ENCODE data around the gene INTS1.
A peak's percentile ranks its signal among the peaks of the same experiment; 100 is the strongest.

The INTS1 gene

DNA sequence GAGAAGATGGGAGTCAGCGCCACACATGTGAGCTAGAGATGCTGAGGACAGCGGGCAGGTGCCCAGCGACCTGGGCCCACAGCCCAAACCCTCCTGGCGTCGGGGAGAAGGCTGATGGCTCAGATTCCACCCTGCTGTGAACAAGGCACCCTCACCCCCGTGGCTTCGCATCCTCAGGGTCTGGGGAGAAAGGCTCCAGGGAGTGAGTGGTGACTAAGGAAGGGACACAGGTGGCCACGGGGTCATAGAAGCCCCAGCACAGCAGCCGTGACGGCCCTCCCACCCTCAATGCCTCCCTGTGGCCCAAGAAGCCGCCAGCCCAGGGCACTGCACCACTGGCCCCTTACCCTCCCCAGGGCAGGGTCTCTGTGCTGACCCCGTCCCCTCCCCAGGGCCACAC, 19.6 kb downstream of the INTS1 start:
- DNase-seq = no peak

DNA sequence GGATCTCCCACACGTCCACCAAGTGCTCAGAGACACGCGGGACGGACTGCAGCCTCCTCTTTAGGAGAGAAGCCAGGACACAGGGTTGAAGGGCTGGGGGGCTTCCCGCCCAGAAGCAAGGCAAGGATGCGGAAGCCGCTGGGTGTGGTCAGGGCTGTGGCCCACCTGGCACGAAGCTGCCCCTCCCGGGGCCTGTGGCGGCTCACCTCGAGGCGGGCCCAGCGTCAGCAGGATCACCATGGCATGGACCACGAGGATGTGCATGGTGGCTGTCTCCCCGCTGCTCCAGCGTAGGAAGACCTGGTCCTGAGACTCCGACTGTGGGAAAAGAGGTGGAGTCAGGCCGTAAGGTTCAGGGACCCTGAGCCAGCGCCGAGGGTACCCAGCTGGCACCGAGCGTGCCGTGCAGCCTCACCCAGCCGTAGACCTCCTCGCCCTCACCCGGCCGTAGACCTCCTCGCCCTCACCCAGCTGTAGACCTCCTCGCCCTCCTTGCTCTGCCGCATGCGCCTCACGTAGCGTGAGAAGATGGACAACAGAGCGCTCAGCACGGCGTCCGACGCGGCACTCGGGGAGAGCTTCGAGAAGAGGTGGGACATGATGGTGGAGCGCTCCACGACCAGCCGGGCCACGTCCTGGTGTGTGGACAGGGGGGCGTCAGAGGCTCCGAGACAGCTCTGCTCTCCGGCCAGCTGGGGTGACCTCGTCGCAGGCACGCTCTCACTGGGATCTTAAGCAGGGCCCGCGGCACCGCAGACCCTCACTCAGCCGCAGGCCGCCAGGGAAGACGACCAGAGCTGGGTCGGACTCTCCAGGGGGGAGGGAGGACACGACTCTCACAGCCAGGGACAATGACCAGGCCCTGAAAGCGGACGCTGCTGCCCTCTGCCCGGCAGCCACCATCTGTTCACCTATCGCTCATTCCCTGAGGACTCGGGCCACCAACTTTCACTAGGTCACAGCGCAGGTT, 20.4 kb downstream of the INTS1 start:
- DNase-seq = no peak

DNA sequence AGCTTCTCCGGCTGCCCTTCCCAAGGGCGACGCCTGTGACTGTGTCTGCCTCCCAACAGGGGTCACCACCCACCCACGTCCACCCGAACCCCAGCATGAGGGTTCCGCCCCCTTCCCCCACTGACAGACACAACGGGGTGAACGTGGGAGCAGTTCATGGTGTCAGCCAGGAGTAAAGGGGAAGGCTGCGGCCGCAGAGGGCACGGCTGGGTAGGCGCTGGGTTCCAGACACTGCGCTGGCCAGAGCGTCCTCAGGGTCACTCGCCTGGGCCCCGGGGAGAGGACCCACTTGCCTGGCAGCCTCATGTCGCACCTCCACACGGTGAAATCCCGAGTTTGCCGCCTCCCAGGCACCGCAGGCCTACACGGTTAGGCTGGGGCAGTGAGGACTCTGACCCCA, 21.1 kb downstream of the INTS1 start:
- no peak for DNase-seq

DNA sequence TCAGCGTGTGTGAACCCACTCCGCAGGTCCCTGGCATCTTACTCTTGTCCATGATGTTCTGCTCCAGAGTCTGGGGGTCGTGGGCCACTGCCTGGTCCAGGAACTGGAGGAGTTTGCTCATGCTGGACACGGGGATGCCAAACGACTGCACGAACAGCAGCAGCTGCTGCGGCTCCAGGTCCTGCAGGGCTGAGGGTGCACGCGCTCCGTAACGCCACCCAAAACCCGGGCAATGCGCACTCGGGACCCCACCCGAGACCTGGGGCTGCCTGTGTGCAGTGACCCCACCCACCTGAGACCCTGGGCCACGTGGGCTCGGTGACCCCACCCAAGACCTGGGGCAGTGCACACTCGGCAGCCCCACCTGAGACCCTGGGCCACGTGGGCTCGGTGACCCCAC, 22.9 kb downstream of the INTS1 start:
- DNase-seq = no peak

DNA sequence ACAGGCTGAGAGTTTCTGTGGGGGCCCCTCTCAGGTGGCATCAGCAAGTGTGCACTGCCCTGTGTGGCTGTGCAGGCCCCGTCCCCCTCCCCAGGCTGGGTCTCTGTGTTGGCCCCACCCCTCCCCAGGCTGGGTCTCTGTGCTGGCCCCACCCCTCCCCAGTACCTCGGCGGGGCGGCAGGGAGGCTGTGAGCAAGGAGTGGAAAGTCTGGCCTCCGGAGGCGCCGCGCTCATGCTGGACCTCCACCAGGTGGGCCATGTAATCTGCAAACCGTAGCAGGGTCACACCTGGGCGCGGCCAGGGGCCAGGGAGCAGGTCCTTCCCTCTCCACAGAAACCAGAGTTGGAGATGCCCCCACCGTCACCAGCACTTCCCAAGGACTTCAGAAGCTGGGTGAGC, 23.5 kb downstream of the INTS1 start:
- DNase-seq = no peak

DNA sequence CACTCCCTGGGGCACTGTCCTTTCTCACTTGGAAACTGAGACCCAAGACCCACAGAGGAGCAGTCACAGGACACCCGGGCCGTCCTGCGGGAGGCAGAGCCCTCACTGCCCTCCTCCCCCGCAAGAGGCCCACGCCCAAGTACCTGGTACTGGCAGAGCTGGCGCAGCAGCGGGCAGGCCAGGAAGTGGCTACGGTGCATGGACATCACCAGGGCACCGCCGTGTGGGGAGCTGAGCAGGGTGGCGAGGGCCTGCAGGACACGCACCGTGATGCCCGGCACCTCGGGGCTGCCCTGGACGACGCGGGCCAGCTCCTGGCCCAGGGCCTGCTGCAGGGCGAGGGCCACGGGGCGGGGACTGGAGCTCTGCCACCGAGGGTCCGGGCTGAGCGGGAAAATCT, 24.9 kb downstream of the INTS1 start:
- DNase-seq = no peak

DNA sequence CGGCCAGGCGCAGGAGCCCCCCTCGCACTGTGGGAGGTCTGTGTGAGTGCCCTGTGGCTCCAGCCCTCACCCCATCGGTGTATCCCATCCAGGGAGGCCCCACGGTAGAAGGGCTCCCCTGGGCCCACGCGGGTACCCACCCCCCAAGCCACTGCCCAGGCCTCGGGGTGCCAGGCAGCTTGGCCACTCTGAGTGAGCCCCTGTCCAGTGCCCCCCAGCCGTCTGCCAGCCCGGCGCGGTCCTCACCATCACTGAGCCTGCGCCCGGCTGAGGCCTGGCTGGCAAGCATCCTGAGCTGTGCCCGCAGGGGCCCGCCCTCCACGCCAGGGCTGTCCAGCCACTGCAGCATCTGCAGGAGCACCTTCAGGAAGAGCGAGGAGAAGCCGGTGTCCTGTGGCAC, 25.7 kb downstream of the INTS1 start:
- no peak for DNase-seq

DNA sequence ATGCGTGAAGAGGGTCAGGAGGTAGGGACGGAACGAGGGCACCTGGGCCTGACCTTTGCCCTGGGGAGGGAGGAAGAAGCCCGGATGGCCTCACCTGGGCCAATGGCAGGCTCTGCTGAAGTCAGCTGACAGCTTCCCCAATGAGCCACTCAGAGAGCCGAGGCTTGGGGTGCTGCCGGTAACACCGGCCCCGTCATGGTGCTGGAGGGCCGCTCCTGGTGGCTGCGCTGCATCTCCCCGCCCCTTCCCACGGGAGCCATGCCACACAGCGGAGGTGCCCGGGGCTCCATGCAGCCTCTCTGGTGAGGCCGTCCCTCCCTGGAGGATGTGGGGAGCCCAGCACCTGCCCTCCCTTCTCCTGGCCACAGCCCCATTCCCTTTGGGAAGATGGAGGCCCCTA, 27.3 kb downstream of the INTS1 start:
- DNase-seq = no peak

DNA sequence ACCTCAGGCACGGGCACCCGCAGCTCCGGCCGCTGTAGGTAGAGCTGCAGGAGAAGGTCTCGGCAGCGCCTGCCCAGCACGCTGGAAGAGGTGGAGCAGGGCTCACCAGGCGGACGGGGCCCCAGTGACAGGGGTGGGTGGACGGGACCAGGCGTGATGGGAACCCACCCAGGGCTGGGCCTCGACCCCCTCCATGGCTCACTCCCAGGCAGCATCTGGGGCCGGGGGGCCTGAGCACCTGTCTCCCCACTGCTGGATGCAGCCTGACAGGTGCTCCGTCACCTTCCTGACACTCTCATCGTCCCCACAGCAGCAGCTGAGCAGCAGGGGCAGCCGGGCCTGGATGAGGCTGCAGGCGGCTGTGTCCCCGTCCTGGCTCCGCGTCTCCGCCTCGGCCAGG, 28.2 kb downstream of the INTS1 start:
- DNase-seq = no peak

DNA sequence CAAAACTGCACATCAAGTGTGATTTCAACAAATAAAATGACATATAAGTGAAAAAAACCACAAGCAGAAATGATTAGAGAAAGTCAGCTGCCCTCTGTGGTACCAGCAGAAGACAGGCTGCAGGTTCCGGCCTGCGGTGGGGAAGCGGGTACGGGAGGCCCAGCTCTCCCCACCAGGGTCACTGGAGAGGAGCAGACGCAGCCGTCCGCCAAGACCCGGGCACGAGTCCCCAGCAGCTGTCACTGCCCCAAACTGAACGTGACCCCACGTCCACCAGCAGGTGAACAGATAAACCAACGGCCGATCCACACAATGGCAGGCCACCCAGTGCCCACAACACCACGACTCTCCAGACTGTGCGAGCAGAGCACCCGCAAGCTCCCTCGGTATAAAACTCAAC, 28.8 kb downstream of the INTS1 start:
- DNase-seq = no peak

DNA sequence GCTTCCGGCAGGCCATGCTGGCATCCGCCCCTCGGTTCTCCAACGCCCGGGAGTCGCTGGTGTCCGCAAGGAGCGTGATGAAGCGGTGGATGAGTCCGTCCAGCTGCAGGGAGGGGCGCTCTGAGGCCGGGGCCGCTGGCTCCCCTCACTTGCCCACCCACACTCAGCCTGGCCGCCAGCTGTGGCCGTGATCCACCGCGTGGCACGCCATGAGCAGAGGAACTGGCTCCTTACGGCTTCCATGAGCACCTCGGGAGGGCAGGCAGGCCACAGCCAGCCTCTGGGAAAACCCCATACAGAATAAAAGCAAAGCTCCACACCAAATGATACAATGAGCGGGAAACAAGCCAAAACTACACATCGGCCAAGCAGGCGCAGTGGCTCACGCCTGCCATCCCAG, 29.5 kb downstream of the INTS1 start:
- DNase-seq = no peak

DNA sequence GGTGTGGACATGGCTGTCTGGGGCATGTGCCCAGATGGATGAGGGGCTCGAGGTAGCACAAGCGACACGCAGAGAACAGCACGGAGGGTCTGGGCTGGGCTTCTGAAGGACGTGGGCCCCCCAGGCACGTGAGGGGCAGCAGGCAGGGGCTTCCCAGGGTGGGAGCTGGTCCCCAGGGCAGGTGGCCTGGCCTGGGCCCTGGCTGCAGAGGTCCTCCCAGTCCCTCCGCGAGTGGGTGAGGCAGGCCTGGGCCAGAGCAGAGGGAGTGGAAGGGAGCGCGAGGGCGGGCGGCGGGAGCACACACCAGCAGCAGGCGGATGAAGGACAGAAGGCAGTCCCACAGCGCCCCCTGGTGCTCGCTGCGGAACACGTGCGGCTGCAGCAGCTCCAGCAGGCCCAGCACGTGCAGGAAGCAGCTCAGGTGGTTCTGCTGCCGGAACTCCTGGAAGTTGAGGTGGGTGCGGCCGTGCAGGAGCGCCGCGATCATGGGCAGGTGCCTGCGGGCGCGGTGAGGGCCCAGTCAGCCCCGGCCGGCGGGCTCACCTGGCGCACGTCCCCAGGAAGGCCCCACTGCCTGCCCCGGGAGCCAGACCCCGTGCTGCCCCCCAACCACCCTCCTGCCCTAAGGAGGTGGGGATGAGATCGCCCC, 30.2 kb downstream of the INTS1 start:
- DNase-seq = peak; percentile 81

DNA sequence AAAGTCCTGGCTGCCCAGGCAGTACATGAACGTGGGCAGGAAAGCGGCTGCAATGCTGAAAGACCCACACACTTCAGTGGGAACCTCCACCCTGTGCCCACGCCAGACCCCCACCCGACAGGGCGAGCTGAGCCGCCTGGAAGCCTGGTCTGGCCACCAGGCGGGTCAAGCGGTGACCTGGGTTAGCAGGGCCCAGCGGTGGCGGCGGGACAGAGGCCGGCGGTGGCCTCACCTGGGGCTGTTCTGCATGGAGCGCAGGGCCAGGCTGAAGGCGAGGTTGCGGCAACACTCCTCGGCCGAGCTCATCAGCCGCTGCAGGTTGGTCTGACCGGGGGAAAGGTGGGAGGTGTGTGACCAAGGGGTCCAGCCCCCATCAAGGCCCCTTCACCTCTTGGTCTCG, 33.3 kb downstream of the INTS1 start:
- no peak for DNase-seq

DNA sequence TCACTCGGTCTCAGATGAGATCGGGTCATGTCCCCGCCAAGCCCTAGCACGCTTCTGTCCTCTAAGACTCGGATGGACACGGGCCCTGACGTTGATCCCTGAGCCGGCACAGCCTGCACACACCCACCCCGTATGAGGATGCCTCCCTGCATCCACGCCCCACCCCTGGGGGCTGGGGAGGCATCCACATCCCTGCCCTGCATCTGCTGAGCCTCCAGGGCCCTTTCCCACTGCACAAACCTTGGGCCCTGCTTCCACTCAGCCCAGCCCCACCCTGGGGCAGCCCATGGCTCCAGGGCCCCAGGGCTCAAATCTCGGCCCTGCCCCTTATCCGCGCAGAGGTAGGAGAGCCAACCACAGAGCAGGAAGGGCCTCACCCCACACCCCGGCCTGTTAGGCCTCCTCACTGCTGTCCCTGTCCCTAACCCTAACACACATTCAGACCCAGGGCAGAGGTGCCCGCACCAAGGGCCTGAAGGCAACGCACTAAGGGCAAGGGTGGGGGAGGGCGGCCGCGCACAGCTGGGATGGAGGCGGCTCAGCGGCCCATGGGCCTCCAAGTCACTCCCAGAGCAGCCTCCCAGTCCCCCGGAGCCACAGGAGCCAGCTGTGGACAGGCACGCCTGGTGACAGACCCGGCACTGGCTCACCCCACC, 35.4 kb downstream of the INTS1 start:
- DNase-seq = no peak

DNA sequence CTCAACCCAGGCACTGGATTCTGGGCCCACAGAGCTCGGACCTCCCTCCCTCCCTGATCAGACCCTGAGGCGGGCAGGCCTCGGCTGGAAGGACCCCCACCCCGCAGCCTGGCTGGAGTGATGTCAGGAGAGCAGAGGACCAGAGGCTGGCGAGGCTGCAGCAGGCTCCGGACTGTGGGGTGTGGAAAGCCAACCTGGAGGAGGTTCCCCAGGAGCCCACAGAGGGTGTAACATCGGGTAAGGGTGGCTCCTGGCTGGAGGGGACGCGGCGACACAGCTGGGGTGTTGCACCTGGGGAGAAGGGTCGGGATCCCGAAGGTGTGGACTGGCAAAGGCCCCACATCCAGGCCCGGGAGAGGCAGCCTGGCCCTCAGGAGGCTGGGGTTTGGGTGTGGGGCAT, 36.0 kb downstream of the INTS1 start:
- no peak for DNase-seq

DNA sequence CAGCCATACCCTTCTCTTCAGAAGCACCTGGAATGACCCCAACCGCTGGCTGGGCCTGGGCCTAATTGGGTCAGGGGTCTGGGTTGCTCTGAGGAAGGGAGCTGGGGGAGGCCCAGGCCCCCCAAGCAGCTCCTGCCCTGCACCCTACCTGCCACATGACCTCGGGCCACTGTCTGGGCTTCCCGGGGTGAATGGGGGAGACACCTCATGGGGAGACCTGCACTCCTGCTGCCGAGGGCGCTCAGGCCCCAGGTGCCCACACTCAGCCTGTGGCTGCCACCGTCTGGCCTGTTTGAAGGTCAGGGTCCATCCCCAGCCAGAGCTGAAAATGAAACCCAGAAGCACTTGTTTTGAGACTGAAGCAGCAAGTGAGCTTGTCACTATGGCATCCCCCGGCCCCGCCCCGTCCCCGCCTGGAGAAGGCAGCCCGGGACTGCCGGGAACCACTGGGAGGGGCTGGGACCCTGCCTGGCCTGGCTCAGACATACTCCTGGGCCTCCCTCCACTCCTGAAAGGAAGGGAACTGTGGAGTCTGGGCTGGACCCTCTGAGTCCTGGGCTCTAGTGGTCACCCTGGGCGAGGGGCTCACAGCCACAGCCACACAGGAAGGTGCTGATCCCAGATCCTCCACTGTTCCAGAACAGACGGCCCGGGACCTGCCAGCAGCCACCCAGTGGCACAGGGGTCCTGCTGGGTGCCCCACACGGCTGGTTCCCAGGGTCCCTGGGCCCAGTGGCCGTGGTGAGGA, 37.5 kb downstream of the INTS1 start:
- no peak for DNase-seq

DNA sequence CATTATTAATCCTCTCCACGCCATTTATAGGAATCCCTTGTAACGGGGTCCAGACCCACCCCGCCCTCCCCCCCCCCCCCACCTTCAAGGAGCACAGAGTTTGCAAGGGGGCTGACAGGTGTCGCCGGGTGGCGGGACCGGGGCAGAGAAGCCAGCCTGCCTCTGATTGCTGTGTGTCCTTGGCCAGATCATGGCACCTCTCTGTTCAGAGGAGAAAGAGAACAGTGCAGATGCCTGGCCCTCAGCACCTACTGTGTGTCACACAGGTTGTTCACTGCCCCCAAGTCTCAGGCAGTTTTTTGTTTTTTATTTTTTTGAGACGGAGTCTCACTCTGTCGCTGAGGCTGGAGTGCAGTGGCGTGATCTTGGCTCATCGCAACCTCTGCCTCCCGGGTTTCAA, 39.5 kb downstream of the INTS1 start:
- no peak for DNase-seq

DNA sequence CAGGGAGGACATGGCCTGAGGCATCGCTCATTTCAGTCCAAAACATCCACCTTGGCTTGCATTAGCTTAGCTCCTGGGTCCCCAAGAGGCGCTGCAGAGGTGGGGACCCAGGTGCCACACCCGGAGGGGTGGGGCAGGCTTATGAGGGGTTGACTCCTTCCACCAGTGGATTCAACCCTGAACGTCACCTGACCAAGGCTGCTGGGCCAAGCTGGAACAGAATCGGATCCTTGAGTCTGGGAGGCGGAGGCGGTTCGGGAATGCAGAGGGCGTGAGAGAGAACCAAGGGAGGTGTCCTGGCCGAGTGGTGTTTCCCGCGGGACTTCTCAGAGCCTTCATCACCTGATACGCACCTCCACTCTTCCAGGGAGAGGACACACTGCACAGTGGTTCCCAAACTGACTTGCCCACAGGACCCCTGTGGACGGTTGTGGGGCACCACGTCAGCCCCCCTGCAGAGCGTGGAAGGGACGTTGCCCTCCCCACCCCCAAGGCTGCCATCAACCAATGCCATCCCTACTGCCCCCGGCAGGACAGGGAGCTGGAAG, 40.4 kb downstream of the INTS1 start:
- no peak for DNase-seq

DNA sequence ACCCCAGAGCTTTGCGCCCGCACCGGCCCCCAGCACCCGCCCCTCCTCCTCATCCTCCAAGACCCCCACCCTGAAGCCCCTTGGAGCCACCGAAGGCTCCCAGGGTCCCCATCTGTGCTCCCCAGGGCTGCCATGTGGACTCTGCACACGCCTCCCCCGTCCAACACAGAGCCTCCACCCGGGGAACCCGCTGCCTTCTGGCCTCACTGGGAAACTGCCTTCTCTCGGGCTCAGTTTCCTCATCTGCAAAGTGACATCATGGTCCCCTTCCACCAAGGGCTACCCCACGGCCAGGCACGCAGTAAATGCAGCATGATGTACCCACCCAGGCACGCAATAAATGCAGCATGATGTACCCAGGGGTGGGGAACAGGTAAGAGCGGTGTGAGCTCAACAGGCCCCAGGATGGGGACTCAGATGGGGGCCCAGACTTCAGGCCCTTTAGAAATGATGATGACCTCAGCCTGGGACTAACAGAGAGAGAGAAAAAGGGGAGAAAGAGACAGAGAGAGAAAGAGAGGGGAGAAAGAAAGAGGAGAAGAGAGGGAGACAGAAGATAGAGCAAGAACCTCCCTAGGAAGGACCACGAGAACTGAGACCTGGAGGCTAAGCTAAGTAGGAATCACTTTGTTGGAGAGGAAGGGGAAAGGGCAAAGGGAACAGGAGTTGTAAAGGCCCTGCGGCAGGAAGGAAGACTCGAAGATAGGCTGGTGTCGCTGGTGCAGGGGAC, 42.4 kb downstream of the INTS1 start:
- DNase-seq = no peak

DNA sequence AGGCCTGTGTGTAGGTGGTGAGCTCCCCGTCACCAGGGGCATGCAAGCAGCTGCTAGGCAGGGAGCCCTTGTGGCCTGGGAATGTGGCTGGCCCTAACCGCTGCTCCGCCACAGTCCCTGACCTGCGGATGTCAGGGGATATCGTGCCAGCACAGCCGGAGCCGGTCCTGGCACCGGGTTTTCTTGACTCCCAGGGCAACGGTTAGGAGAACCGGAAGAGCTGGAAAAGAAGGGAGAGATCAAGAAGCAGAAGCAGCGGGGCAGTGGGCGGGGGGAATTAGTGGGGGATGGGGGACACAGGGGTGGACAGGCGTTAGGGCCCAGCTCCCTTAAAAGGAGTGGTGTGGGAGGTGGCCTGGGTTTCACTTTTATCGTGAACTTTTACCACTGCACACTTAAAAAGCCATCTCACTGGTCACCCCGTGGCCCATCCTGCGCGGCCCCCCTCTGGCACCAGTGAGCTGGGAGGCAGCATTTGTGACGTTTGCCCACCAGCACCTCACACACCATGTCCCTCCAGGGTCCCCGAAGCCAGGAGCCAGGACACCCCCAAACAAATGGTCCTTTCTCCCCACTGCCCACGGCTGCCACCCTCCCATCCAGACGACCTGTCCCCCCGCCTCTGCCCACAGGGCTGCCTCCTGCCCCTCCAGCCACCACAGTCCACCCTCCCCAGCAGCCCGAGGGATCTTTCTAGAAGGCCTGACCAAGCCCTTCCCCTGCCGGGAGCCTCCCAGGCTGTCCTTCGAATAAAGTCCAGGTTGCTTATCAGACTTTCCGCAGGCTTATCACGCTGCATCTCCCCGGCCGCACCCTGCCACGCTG, 43.2 kb downstream of the INTS1 start:
- no peak for DNase-seq
